Fibroblast of the aortic adventitia (primary cell): Measurements from ENCODE around the gene TIAM1. TPM values are rescaled to one million over a fixed set of nuclear protein-coding genes. Genes with fewer than 3 reads are reported as not detected.

ENCODE experiments used
- DNase-seq: peaks from one replicate; pipeline ENCODE4 v3.0.0-alpha.2; 2010; ENCODE audit warnings: low read depth
- H3K4me3 ChIP-seq: 2 replicates; pipeline ENCODE4 v1.5.1; 2011; ENCODE audit warnings: low read depth, mild to moderate bottlenecking, control low read depth, low read length, moderate library complexity
- total RNA-seq: library from RNA; depleted of rRNA; stranded (reverse); fragments of >200 nt; gene quantifications from 2 replicates; pipeline ENCODE4 v1.2.3, GENCODE V29; 2012; ENCODE audit warnings: low replicate concordance
- TF ChIP-seq, protein P1 (sequence below): IDR thresholded peaks from 2 replicates; pipeline ENCODE4 v1.5.1; 2011; ENCODE audit warnings: mild to moderate bottlenecking, low read length, control low read depth, inconsistent platforms; ENCODE audit not compliant: insufficient read depth

Gene TIAM1
- total RNA-seq, 1 donor = 15.1 TPM

DNA sequence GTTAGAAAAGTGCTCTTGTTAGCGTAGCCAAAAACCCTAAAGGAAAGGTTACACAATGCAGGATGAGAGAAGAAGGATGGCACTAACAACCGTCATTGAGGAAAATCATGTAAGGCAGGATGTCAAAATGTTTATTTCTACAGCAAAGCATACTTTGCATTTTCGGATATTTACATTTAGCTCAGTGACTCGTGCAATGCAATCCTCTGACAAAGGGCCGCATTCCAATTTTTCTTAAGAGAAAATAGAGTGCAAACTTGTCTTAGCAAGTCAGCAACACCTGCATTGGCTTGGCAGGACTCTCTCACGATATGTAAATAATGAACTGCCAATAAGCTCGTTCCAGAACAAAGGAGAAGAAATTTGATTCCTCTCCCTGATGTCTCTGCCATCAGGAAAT is 33.3 kb downstream of the TIAM1 start:
- no peak for DNase-seq
- TF ChIP-seq, protein P1, sequence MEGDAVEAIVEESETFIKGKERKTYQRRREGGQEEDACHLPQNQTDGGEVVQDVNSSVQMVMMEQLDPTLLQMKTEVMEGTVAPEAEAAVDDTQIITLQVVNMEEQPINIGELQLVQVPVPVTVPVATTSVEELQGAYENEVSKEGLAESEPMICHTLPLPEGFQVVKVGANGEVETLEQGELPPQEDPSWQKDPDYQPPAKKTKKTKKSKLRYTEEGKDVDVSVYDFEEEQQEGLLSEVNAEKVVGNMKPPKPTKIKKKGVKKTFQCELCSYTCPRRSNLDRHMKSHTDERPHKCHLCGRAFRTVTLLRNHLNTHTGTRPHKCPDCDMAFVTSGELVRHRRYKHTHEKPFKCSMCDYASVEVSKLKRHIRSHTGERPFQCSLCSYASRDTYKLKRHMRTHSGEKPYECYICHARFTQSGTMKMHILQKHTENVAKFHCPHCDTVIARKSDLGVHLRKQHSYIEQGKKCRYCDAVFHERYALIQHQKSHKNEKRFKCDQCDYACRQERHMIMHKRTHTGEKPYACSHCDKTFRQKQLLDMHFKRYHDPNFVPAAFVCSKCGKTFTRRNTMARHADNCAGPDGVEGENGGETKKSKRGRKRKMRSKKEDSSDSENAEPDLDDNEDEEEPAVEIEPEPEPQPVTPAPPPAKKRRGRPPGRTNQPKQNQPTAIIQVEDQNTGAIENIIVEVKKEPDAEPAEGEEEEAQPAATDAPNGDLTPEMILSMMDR = no peak
- no peak overlapping the region for H3K4me3 ChIP-seq

DNA sequence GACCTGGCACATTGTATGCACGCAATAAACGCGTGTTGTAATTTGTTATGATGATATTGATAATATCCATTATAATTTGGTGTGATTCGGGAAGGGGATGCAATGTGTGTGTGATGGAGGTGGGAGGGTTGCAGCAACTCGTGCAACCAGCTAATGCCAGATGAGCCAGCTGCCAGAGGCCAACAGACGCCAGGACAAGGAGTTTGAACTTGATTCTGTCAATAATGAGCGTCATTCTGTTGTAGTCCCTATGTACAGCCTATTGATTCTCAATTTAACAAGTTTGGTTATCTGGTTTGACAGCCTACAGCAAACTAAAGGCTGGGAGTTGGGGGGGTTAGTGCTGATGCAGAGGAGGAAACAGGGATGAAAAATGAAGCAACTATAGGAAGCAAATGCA is 35.5 kb downstream of the TIAM1 start:
- TF ChIP-seq, protein P1 = no peak
- no peak for DNase-seq
- H3K4me3 ChIP-seq = no peak overlapping the region

DNA sequence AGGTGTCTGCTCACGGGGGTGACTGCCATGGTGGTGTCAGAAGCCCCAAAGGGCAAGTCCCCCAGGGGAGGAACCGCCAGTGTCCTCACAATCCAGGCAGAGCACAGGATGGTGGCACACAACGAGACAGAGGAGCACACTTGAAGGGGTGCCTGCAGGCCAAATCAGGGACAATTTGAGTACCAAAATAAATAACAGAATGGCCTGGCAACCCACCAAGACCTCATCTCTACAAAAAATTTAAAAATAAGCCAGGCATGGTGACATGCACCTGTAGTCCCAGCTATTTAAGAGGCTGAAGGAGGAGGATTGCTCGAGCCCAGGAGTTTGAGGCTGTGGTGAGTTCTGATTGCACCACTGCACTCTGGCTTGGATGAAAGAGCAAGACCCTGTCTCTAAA is 38.2 kb downstream of the TIAM1 start:
- no peak overlapping the region for H3K4me3 ChIP-seq
- TF ChIP-seq, protein P1 = no peak
- DNase-seq = no peak

DNA sequence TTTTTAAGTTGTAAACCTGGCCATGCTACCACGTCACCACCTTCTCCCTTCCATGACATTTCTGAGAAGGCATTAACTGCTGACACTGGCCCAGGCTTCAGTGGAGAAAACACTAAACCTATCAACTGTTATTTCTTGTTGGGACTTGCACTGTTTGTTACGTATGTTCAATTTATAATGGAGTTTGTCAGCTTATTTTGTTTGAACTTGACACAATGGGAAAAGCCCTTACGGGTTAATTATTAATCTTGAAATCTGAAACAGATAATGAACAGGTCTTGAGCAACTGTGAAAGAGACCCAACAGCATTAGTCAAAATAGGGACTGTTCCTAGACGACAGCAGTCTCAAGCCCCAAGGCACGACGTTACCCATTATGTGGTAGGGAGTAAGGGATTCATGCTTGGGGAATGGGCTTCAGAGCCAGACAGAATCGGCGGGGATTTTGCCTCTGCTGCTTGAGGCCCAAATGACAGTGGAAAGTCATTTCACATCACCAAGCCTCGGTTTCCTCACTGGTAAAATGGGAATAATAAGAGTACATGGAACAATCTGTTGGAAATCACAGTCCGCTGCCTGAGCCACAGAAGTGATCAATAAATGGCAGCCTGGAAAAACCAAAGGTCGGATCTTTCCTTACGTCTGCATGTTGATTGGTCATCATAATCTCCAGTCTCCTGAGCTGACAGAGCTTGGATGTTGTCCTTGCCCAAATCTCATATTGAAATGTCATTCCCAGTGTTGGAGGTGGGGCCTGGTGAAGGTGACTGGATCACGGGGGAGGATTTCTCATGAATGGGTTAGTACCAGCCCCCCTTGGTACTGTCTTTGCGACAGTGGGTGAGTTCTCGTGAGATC is 44.5 kb downstream of the TIAM1 start:
- TF ChIP-seq, protein P1 = no peak
- DNase-seq = no peak
- H3K4me3 ChIP-seq = no peak overlapping the region

DNA sequence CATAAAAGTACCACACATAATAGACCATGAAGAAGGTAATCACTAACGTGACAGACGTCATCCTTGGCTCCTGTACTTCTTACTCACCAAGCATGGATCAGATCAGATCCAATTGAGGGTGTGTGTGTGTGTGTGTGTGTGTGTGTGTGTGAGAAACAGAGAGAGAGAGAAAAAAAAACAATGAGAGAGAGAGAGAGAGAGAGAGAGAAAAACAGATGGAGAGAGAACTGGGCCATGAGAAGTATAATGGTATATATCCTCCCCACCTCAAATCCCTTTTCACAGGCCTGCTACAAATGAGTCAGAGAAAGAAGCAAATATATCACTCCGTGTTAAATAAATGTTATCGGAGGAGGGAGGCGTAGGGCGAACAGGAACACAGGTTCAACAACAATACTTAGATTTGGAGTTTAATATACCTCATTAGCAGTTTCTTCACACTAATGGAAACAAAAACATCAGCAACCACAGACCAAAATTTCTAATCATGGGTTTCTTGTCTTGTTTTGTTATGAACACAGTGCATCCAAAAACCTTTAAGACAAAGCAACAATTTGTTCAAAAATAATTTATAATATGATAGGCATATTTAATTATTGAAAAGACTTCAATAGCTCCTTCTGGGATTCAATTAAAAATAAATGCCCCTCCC is 45.3 kb downstream of the TIAM1 start:
- TF ChIP-seq, protein P1 = no peak

DNA sequence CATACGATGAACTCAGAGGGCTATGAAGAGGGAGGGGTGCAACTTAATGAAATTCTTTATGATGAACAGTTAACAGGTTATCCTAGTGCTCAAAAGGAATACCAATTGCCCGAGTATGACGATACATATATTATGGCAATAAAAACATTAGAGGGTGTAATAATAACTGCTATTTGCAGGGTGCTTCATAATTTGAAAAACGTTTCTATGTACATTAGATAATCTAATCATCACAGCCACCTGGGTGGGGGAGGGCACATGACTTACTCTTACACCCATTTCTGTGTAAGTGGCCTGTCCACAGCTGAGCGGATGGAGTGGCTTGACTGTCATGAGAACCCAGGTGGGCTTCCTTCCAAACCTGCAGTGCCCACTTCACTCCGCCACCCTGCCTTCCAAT is 46.3 kb downstream of the TIAM1 start:
- TF ChIP-seq, protein P1 = no peak
- H3K4me3 ChIP-seq = no peak overlapping the region
- no peak for DNase-seq

More for the DNA sequence above, 45.3 kb downstream of the TIAM1 start:
- H3K4me3 ChIP-seq = no peak overlapping the region
- peak; percentile 18 for DNase-seq
